Measurements from ENCODE around the gene AP3D1.

- TF ChIP-seq, protein P1, sequence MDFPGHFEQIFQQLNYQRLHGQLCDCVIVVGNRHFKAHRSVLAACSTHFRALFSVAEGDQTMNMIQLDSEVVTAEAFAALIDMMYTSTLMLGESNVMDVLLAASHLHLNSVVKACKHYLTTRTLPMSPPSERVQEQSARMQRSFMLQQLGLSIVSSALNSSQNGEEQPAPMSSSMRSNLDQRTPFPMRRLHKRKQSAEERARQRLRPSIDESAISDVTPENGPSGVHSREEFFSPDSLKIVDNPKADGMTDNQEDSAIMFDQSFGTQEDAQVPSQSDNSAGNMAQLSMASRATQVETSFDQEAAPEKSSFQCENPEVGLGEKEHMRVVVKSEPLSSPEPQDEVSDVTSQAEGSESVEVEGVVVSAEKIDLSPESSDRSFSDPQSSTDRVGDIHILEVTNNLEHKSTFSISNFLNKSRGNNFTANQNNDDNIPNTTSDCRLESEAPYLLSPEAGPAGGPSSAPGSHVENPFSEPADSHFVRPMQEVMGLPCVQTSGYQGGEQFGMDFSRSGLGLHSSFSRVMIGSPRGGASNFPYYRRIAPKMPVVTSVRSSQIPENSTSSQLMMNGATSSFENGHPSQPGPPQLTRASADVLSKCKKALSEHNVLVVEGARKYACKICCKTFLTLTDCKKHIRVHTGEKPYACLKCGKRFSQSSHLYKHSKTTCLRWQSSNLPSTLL (IDR thresholded peaks at IDR 0.05) = no peak
- TF ChIP-seq, protein P2, sequence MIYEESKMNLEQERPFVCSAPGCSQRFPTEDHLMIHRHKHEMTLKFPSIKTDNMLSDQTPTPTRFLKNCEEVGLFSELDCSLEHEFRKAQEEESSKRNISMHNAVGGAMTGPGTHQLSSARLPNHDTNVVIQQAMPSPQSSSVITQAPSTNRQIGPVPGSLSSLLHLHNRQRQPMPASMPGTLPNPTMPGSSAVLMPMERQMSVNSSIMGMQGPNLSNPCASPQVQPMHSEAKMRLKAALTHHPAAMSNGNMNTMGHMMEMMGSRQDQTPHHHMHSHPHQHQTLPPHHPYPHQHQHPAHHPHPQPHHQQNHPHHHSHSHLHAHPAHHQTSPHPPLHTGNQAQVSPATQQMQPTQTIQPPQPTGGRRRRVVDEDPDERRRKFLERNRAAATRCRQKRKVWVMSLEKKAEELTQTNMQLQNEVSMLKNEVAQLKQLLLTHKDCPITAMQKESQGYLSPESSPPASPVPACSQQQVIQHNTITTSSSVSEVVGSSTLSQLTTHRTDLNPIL (CRISPR knock-in tag; IDR thresholded peaks at IDR 0.05) = no peak
- no peak for TF ChIP-seq MGA (IDR thresholded peaks at IDR 0.05)
- no peak for TF ChIP-seq CAMTA2 (CRISPR knock-in tag; conservative IDR thresholded peaks at IDR 0.05)
- TF ChIP-seq, protein P3, sequence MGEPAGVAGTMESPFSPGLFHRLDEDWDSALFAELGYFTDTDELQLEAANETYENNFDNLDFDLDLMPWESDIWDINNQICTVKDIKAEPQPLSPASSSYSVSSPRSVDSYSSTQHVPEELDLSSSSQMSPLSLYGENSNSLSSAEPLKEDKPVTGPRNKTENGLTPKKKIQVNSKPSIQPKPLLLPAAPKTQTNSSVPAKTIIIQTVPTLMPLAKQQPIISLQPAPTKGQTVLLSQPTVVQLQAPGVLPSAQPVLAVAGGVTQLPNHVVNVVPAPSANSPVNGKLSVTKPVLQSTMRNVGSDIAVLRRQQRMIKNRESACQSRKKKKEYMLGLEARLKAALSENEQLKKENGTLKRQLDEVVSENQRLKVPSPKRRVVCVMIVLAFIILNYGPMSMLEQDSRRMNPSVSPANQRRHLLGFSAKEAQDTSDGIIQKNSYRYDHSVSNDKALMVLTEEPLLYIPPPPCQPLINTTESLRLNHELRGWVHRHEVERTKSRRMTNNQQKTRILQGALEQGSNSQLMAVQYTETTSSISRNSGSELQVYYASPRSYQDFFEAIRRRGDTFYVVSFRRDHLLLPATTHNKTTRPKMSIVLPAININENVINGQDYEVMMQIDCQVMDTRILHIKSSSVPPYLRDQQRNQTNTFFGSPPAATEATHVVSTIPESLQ (CRISPR knock-in tag; IDR thresholded peaks at IDR 0.05) = no peak
- TF ChIP-seq POLR2A (conservative IDR thresholded peaks at IDR 0.05) = no peak
- TF ChIP-seq ATF3 (IDR thresholded peaks at IDR 0.05) = no peak
- no peak for TF ChIP-seq ATF3 (CRISPR knock-in tag; conservative IDR thresholded peaks at IDR 0.05)
- TF ChIP-seq C11orf30 (IDR thresholded peaks at IDR 0.05; ENCODE audit: low read depth) = no peak
- TF ChIP-seq, protein P4, sequence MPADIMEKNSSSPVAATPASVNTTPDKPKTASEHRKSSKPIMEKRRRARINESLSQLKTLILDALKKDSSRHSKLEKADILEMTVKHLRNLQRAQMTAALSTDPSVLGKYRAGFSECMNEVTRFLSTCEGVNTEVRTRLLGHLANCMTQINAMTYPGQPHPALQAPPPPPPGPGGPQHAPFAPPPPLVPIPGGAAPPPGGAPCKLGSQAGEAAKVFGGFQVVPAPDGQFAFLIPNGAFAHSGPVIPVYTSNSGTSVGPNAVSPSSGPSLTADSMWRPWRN (IDR thresholded peaks at IDR 0.05; ENCODE audit: low read depth) = no peak
- no peak for TF ChIP-seq PATZ1 (CRISPR knock-in tag; IDR thresholded peaks at IDR 0.05; ENCODE audit: borderline replicate concordance)
Observed at GRCh38 chr19:2121416-2122051, 29.8 kb downstream of the AP3D1 start.
